ENCODE results near the gene CELF2. TPM values are rescaled to one million over a fixed set of nuclear protein-coding genes. Genes with fewer than 3 reads are reported as not detected.

The CELF2 gene
- total RNA-seq, 4 donors from 2014 or later, result 27.0 to 44.1 (median 31.3) TPM

DNA sequence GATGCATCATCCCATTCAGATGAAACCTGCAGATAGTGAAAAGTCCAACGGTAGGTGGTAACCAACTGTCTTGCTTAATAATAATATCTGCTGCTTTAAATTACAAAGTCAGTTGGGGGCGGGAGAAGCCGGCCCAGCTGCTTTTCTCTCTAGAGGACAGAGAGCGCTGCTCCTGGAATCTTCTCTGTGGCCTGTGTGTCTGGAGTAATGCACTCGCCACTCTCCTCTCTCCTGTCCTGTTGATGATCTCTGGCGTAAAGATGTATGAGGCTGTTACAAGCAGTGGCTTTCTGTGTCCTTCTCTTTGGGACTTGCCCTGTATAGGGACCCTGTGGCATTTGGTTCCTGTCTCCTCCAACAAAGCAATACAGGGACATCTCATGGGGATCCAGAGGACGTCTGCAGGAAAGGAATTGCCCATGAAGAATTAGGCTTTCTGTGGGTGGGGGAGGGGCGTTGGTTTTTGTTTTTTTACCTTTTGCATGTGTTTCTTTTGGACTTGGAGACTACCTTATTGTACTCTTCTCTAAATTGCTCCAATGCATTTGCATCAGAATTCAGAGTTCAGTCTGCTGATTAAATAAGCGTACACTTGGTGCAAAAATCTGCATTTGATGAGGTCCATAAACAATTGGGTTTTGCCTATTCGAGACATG is 231.6 kb downstream of the CELF2 start:
- no peak for DNase-seq
- TF ChIP-seq EP300 (IDR thresholded peaks at IDR 0.05; ENCODE audit: low read depth) (no peak), POLR2A (IDR thresholded peaks at IDR 0.05) (no peak), POLR2AphosphoS5 (IDR thresholded peaks at IDR 0.05) (no peak), CTCF (IDR thresholded peaks at IDR 0.05) (no peak)
- H3K27me3 ChIP-seq, result no peaks in the 10 kb centered on the region
- 73 to 79% methylated on average over 9 to 10 of the region's 10 CpGs for WGBS, 2 donors (ENCODE audit: low coverage in 1 of 2)
- H3K4me1 ChIP-seq, result no peaks in the 10 kb centered on the region
- no peak overlapping the region for H3K4me3 ChIP-seq
- intact Hi-C loops (cut with DNase I; ENCODE audit: low total_unique reads), result no loop called here
- no peak overlapping the region for H3K27ac ChIP-seq
- H3K9me3 ChIP-seq, result no peaks in the 10 kb centered on the region
- in situ Hi-C loops (cut with MboI; ENCODE audit: low pct_ligation_motif_present in 1 of 4, low pct_unique_long_range_greater_than_20kb in 1 of 4, low sequenced_read_pairs in 3 of 4), result no loop called here
- no peaks in the 10 kb centered on the region for H3K36me3 ChIP-seq

DNA sequence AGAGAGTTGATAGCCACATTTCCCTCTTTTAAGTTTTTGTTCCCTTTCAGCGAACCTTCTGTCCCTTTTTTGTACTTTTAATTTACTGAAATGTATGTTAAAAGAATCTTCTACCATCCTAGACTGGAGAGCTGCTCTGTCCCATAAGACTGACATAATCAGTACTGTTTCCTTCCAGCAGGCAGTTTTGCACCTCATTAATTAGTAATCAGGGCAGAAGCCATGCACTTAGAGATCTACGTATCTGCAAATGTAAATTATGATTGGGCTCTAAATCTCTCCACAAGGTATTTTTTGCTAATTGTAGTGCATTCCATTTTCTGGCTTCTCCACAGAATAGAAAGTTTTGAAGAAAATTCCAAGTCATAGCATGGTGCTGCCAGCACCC is 232.1 kb downstream of the CELF2 start:
- TF ChIP-seq POLR2AphosphoS5 (IDR thresholded peaks at IDR 0.05) (no peak), EP300 (IDR thresholded peaks at IDR 0.05; ENCODE audit: low read depth) (no peak), CTCF (IDR thresholded peaks at IDR 0.05) (no peak), POLR2A (IDR thresholded peaks at IDR 0.05) (no peak)
- 83 to 95% methylated on average over 2 of the region's 2 CpGs for WGBS, 2 donors (ENCODE audit: low coverage in 1 of 2)
- in situ Hi-C loops (cut with MboI; ENCODE audit: low pct_ligation_motif_present in 1 of 4, low pct_unique_long_range_greater_than_20kb in 1 of 4, low sequenced_read_pairs in 3 of 4), result loop anchor here in 1 of 4 donors (25.0 kb wide), 1 partner anchor 1913 kb away; no protein-coding TSS in a partner anchor
- Histone ChIP-seq H3K9me3 (no peaks in the 10 kb centered on the region), H3K36me3 (no peaks in the 10 kb centered on the region), H3K4me3 (no peak overlapping the region), H3K27me3 (no peaks in the 10 kb centered on the region), H3K27ac (no peak overlapping the region), H3K4me1 (no peaks in the 10 kb centered on the region)
- intact Hi-C loops (cut with DNase I; ENCODE audit: low total_unique reads), result no loop called here
- DNase-seq, result no peak

- Histone ChIP-seq H3K27me3 (no peaks in the 10 kb centered on the region), H3K4me1 (no peaks in the 10 kb centered on the region), H3K4me3 (no peak overlapping the region), H3K9me3 (no peaks in the 10 kb centered on the region), H3K36me3 (no peaks in the 10 kb centered on the region), H3K27ac (no peak overlapping the region)
- DNase-seq, result no peak
- intact Hi-C loops (cut with DNase I; ENCODE audit: low total_unique reads) (no loop called here), in situ Hi-C loops (cut with MboI; ENCODE audit: low pct_ligation_motif_present in 1 of 4, low pct_unique_long_range_greater_than_20kb in 1 of 4, low sequenced_read_pairs in 3 of 4) (loop anchor here in 1 of 4 donors (25.0 kb wide), 1 partner anchor 1913 kb away; no protein-coding TSS in a partner anchor)
- 91 to 96% methylated on average over 5 of the region's 5 CpGs for WGBS, 2 donors (ENCODE audit: low coverage in 1 of 2)
- no peak for TF ChIP-seq POLR2AphosphoS5 (IDR thresholded peaks at IDR 0.05)
- TF ChIP-seq CTCF (IDR thresholded peaks at IDR 0.05), result no peak
- TF ChIP-seq EP300 (IDR thresholded peaks at IDR 0.05; ENCODE audit: low read depth), result no peak
- no peak for TF ChIP-seq POLR2A (IDR thresholded peaks at IDR 0.05)
Measured at GRCh38 chr10:11250304-11250703, 232.6 kb downstream of the CELF2 start.

GRCh38 chr10:11252887-11253286 is 235.2 kb downstream of the CELF2 start:
- no peak for DNase-seq
- Histone ChIP-seq H3K27me3 (no peaks in the 10 kb centered on the region), H3K4me1 (peaks cover 0 to 8% (median 0%) of the 10 kb centered on the region in 4 donors), H3K27ac (no peak overlapping the region), H3K4me3 (no peak overlapping the region), H3K36me3 (peaks cover 0 to 4% (median 0%) of the 10 kb centered on the region in 4 donors), H3K9me3 (no peaks in the 10 kb centered on the region)
- intact Hi-C loops (cut with DNase I; ENCODE audit: low total_unique reads), result no loop called here
- 80 to 83% methylated on average over 3 to 7 of the region's 7 CpGs for WGBS, 2 donors (ENCODE audit: low coverage in 1 of 2)
- in situ Hi-C loops (cut with MboI; ENCODE audit: low pct_ligation_motif_present in 1 of 4, low pct_unique_long_range_greater_than_20kb in 1 of 4, low sequenced_read_pairs in 3 of 4), result loop anchor here in 1 of 4 donors (25.0 kb wide), 1 partner anchor 1916 kb away; no protein-coding TSS in a partner anchor
- TF ChIP-seq CTCF (IDR thresholded peaks at IDR 0.05), result no peak
- TF ChIP-seq EP300 (IDR thresholded peaks at IDR 0.05; ENCODE audit: low read depth), result no peak
- no peak for TF ChIP-seq POLR2AphosphoS5 (IDR thresholded peaks at IDR 0.05)
